Measurements from ENCODE around the gene STAMBP.

- no peak for TF ChIP-seq CTCF (IDR thresholded peaks at IDR 0.05)
- no peak for TF ChIP-seq POLR2A (IDR thresholded peaks at IDR 0.05)
Observed at GRCh38 chr2:73825408-73825807, 3.4 kb upstream of the STAMBP start.
